ENCODE measurements around the gene SIRPG.
A peak's percentile ranks its signal among the peaks of the same experiment; 100 is the strongest.
"Not testable (repeated sequence)": the region's sequence is repeated elsewhere in the genome, so short reads cannot be mapped to it uniquely, and the experiment has no call there.

SIRPG gene

DNA sequence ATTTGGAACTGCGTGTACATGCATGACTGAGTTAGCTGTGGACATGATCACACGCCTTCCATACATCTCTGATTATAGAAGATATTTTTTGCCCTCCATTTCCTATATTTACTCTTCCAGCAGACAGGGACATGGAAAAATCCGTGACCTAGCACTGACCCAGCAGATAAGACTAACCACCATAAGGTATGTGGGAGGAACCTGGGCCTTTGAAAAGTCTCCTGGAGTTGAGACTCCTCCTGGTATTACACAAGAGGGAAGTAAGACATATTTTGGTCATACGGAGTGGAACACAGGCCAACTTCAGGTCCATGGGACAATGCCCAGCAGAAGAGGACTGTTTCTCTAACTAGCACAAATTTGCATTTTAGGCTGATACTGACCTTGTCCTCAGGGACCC lies 24.0 kb downstream of the SIRPG start:
- DNase-seq = no peak

DNA sequence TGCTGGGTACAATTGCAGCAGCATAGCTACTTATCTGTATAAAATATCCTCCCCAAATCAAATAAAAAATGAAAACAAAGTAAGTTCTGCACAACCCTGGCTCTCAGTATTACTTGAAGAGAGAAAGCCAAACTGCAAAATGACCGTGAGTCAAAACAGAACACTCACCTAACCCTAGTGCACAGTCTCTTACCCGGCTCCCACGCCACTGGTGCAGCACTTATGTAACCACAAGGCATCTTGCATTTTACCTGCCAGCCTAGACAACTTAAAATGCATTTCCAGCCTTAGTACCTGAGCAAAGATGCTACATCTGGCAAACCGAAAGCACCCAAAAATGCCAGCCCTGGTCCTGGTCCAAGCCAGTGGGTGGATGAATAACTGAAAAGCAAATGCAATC lies 25.4 kb downstream of the SIRPG start:
- DNase-seq = no peak

DNA sequence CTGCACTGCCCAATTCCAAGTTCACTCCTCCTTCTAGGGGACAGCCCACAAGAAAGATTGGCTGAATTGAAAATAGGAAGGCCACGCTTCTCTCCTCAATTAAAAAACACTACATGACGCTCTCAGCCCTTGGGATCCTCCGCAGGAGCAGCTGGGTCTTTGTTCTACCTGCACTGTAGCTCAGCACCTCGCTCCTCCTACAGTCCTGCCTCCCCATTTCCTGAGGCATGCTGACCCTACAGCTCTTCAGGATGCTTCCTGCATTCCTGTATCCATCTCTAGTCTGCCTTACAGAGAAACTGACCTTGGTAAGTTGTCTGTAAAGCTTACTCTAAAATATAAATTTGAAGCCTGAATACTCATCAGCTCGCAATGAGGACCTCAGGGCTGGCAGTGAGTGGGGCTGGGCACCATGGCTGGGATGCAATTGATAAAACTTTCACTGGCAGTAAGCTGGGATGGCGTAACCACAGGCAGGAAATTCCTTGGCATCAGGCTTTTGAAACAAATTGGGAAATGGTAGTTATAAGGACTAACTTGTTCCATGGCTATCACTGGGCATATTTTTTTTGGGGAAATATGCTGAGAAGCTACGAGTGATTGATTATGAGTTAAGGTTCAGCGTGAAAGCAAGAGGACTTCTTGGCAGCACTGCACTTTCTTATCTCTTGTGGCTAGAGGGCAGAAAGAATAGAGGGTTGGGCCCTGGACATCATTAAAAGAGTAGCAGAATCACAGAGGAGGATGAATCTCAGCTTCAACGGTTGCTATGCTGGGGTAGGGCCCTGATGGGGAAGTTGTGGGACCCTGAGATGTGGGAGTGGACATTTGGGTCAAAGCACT lies 26.0 kb downstream of the SIRPG start:
- no peak for DNase-seq

DNA sequence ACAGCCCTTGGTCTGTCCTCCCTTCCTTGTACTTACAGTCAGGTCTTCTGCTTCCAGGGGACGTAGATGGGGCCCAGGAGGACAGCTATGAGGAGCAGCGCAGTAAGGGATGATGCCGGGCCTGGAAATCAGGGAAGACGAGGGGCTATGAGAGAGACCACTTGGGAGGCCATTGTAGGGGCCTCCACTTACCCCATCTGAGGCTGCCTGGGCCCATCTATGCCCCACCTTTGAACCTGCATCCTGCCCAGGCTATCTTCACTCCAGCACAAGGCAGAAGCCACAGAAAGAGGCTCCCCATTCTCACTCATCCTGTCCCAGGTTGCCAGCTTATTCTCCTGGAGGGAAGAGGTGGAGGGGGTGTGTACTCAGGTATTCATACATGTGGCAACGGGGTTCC lies 27.4 kb downstream of the SIRPG start:
- DNase-seq = no peak

DNA sequence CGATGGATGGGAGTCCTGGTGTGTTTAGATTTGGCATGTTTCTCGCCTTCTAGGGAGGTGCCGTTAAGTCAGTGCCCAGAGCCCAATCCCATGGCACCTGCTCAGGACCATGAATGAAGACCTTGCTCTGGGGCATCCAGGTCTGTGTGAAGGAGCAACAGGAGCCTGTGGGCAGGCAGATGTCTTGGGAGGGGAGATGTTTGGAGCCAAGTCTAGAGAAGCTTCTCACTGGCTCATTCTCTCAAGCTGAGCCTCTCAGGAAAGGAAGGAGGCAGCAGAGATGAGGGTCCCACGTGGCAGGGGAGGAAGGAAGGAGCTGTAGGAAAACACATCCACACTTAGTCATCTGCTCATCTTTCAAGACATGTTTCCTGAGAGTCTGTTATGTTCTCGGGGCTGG lies 28.3 kb downstream of the SIRPG start:
- no peak for DNase-seq

DNA sequence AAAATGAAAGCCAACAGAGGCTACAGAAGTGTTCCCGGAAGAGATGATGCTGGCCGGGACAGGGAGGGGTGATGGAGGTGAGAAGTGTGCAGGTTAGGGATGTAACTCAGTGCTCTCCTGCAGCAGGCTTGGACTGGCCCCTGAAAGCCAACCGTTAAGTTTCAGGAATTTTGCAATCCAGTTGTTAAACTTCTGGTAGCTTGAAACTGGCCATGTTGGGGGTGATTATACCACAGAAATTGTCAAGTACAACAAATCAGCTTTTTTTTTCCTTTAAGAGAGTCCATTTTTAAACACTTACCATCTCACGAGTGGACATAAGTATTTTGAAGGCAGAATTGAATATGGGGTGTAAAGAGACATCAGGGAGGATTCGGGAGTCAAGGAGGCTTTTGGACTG lies 29.0 kb downstream of the SIRPG start:
- no peak for DNase-seq

DNA sequence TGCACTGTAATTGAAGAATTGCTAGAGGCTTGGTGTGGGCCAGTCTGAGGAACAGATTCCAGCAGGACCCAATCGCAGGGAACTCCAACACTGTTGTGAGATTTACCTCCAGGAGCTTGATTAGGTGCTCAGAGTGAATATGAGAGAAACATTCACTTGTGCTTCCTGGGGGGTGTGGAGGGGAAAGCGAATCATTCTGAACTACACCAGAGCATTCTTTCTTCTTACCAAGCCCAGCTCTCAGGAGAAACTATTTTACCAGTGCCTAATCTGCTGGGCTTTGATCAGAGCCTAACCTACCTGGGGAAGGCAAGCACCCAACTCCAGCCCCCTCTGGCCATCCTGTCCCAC lies 30.4 kb downstream of the SIRPG start:
- no peak for DNase-seq

DNA sequence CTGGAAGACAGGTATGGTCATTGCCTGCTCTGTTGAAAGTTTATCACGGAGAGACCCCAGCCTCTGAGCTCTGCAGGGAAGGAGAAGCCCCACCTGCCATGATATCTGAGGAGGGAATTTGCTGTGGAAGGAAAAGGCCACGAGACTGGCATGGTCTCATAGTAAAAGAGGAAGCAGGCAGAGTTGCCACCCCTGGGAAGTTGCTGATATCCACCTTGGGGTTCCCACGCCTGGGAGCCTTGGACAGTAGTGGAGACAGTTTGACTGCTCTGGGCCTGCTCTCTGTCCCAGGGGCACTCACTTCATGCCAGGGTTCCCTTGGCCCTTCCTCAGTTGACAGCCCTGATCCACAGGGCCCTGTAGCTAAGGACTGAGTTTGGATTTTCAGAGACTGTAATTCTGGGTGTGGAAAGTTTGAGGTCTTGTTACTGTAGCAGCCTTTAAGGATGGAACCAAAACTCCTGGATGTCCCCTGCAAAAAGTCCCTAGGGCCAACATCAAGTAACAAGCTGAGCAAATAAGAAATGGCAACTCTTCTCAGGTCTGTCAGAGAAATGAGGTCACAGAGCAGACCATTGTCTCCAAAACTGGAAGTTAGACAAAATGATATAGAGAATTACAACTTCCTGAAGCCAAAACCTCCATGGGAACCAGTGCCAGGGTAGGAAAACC lies 30.9 kb downstream of the SIRPG start:
- no peak for DNase-seq

DNA sequence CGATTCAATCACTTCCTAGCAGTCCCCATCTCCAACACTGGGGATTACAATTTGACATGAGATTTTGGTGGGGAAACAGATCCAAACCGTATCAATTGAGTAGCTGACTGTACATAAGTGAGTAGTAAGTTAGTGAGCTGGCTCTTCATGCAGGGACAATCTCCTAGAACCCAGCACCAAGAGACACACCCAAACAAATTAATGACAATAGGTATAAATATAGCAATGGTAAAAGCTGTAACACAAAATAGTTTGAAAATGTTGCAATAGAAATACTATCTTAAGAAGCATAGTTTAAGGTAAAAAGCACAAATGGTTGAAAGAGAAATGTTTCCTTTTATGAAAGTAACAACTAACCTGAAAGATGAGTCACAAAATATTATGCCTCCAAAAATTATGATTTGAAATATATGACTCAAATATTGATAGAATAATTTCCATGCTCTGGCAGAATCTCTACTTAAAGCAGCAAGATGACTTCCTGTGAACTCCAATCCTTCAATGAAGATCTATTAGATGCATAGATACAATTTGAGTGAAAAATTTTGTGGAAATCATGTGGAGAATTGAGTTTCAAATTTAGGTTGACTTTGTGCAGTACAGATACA lies 32.4 kb downstream of the SIRPG start:
- DNase-seq = no peak

DNA sequence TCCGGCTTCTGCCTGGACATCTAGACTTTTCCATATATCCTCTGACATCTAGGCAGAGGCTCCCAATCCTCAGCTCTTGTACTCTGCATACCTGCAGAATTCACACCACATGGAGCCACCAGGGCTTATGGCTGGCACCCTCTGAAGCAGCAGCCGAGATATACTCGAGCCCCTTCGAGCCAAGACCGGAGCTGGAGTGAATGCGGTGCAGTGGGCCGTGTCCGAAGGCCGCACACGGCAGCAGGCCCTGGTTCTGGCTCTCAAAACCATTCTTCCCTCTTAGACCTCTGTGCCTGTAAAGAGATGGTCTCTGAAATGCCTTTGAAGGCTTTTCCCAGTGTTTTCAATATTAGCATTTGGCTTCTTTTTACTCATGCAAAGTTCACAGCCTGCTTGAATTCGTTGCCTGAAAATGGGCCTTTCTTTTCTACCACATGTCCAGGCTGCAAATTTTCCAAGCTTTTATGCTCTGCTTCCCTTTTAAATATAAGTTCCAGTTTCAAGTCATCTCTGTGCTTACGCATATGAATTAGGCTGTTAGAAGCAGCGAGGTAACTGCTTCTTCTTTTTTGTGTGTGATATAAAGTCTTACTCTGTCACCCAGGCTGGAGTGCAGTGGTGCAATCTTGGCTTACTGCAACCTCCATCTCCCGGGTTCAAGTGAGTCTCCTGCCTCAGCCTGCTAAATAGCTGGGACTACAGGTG lies 33.9 kb downstream of the SIRPG start:
- no peak for DNase-seq

DNA sequence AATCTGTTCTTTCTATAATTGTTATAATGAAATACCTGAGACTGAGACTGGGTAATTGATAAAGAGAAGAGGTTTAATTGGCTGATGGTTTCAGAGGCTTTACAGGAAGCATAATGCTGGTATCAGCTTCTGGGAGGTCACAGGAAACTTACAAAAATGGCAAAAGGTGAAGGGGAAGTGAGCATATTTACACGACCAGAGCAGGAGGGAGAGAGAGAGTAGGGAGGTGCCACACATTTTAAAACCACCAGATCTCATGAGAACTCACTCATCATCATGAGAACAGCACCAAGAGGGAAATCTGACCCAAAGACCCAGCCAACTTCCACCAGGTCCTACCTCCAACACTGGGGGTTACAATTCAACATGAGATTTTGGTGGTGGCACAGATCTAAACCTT lies 35.1 kb downstream of the SIRPG start:
- DNase-seq = no peak

DNA sequence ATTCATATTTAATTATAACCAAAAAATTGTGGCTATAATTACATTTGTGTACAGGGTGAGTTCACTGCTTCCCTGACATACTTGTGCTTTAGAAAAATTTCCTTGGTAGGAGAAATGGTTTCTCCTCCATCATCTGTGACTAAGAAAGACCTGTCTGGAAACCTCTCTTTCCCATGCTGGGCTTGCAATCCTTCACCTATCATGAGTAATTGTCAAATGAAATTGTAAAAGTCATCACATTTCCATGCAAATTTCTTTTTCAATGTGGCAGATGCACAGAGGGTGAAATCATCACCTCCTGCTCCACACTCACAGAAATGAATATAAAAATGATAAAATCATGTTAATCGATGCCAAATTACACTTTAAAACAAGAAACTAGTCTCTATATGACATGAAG lies 36.3 kb downstream of the SIRPG start:
- no peak for DNase-seq

DNA sequence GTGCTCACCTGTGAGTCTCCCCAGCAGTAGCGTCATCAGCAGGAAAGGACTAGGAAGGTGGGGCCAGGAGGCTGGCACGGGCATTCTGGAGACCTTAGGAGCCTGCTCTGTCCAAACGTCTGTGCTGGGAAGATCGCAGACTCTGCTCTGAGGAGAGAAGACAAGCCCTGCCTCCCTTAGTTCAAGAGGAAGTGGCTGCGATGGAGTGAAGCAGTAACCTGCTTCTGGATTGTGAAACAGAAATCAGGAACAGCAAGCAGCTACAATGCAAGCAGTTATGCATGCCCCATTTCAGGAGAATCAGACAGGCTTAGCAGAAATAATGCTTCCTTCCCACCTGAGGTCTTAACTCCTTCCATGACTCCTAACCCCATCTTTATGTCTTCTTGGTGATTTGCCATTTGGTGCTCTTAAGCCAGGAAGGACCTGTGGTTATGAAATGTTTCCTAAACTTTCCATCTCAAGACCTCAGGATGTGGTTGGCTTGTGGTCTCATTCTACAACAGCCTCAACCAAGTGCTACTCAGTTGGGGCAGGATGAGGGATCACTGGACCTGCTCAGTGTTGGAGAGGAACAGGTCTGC lies 37.6 kb downstream of the SIRPG start, which contains the start of gene SIRPB1:
SIRPB1 (minus strand) TSS at position 149 of the 584 bp plus-strand sequence; CDS start at position 84, 65 bp downstream.
- no peak for DNase-seq

DNA sequence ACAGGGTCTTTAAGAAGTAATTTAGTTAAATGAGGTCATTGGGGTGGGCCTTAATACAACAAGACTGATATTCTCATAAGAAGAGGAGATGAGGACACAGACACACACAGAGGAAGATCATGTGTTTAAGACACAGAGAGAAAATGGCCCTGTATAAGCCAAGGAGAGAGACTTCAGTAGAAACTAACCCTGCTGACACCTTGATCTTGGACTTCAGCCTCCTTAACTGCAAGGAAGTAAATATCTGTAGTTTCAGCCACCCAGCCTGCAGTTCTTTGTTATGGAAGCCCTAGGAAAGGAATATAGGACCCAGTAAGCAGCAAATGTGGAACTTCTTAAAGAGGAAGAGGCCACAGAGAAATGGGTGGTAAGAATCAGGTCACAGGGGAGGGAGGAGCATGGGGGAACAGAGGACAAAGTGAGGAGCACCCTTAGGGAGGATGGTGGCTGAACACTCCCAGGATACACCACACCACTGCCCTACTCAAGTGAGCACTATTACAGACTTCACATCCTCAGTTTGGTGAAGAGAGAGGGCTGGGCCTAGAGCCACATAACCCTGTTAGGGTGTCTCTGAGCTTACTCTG lies 38.5 kb downstream of the SIRPG start:
- no peak for DNase-seq

DNA sequence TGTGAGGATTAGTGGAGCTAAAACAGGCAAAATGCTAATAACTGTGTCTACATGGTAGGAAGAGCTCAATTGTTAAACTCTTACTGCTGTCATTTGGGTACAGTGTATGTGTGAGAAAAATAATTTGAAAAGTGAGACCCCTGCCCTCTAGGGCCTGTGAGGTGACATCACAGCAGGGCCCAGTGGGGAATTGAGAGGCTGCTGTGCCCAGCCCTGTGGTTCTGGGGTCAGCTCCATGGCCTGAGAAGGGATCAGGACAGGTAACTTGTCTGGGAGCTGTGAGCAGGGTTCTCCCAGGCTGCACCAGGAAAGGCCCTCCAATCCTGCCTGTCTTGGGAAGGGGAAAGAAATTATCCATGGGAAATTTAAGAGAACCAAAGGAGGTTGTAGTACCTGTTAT lies 39.1 kb downstream of the SIRPG start:
- no peak for DNase-seq

DNA sequence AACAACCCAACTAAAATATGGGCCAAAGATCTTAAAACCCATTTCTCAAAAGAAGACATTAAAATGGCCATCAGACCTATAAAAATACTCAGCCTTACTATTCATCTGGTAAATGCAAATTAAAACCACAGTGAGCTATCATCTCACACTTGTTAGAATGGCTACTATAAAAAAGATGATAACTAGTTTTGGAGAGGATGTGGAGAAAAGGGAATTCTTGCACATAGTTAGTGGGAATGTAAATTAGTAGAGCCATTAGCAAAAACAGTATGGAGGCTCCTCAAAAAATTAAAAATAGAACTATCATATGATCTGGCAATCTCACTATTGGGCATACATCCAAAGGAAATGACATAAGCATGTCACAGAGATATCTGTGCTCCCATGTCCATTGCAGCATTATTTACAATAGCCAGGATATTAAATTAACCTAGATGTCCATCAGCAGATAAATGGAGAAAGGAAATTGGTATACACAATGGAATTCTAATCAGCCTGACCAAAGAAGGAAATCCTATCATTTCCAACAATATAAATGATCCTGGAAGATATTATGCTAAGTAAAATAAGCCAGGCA lies 40.6 kb downstream of the SIRPG start:
- DNase-seq = no peak

DNA sequence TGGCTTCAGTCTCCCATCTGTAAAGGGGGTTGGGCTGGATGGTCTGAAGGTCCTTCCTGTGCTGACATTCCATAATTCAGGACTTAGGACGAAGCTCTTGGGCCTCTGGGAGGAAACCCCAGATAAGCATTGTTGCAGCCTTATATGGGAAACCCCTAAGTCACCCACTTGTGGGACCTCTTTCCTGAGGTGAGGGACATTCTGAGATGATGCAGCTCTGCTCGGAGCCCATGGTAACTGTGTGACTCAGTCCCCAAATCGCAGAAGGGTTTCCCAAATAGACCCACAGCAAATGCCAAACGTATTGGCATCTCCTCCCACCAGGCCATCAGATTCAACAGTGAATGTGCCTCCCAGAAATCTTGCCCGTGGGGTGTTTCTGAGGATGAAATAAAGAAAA lies 47.2 kb downstream of the SIRPG start:
- DNase-seq = not testable (repeated sequence)

DNA sequence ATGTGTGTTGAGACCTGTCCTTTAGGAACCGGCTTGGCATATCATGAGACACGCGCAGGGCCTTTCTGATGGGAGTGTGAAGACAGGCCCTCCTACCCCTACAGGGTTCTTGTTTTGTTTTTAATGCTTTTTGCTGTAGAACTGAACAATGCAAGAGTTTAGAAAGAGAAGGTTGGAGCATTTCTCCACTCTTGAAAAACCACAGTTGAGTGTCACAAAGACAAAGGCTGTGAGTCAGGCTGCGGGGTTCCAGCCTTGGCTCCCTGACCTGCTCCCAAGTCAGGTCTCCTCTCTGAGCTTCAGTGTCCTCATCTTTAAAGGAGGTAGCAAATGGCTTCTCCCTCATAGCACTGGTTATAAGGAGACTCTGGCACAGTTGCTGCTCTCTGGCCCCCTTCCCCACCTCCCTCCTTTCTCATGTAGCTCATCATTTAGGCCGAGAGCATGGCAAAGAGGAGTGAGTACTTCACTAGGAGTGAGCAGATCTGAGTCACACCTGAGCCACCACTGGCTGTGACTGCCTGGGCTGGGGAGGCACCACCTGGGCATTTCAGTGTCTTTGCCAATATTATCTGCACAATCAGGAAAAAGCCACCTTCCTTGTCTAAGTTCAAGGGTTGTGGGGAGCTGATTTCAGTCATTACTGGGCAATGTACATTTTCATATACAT lies 48.8 kb downstream of the SIRPG start:
- not testable (repeated sequence) for DNase-seq

DNA sequence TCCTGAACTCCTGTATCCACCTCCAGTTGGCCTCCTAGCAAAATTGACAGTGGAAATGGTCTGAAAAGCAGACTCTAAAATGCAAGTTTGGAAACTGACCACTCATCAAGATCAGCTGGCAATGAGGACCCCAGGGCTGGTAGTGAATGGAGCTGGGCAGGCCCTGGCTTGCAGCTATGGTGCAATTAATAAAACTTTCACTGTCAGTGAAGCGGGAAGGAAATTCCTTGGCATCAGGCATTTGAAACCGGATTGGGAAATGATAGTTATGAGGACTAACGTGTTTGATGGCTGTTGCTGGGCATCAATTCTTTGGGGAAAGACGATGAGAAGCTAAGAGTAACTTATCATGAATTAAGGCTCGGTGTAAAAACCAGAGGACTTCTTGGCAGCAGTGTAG lies 56.8 kb downstream of the SIRPG start:
- DNase-seq = no peak

DNA sequence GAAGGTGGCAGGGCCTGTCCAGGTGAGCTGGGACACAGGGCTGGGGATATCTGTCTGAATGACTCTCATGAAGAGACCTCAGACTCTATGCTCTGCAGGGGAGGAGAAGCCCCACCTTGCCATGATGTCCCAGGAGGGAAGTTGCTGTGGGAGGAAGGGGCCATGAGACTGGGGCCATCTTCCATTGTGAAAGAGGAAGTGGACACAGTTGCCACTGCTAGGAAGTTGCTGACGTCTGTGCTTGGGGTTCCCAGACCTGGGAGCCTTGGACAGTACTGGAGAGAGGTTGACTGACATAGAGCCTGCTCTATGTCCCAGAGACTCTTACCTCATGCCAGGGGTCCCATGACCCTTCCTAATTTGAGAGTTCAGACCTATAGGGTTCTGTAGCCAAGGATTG lies 62.2 kb downstream of the SIRPG start:
- no peak for DNase-seq

DNA sequence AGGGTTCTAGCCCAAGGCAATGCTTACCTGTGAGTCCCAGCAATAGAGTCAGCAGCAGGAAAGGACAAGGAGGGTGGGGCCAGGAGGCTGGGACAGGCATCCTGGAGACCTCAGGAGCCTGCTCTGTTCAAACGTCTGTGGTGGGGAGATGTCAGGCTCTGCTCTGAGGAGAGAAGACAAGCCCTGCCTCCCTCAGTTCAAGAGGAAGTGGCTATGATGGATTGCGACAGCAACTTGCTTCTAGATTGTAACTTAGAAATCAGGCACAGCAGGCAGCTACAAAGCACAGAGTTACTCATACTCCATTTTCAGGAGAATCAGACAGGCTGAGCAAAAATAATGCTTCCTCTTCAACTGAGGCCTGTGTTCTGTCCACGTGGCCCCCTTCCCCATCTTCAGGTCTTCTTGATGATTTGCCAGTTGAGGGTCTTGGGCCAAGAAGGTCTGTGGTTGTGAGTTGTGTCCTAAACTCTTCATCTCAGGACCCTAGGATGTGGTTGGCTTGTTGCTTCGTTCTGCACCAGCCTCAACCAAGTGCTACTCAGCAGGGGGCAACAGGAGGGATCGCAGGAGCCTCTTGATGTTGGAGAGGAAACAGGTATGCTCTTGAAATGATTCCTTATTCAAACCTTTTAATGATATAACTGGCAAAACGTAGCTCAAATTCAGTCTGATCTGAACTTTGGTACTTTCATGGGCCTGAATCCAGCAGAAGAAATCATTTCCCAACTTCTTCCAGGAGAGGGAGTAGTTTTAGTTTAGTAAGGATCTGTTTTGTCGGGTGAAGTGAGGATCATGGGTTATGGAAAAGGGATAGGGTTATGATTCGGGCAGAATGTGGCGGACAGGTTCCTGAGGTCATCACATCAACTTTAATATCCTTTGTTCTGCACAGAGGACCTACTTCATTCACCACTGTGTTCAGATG lies 68.8 kb downstream of the SIRPG start:
- DNase-seq = peak; percentile 64
